ENCODE measurements around the gene DNAH7.

The DNAH7 gene

GRCh38 chr2:196073521-196073920, 4.9 kb upstream of the DNAH7 start:
- ChIA-PET CTCF (no interaction called here), POLR2A (ENCODE audit: low non-redundant PET) (no interaction called here)
- no peak overlapping the region for H3K27ac ChIP-seq
- TF ChIP-seq CTCF (conservative IDR thresholded peaks at IDR 0.05; ENCODE audit: low read depth) = no peak
- no peak for DNase-seq (ENCODE audit: low spot score)

- DNase-seq (ENCODE audit: low spot score) = no peak
- peak; percentile 51 for TF ChIP-seq CTCF (conservative IDR thresholded peaks at IDR 0.05; ENCODE audit: low read depth)
- POLR2A ChIA-PET (ENCODE audit: low non-redundant PET) = no interaction called here
- no peak overlapping the region for H3K27ac ChIP-seq
- CTCF ChIA-PET = interaction anchor here (0.8 to 2.3 kb wide), 4 partner anchors 9 to 361 kb away, joined by 3 to 7 read pairs (median 6); no protein-coding TSS in a partner anchor
Measured at GRCh38 chr2:196067088-196067382, 1.6 kb downstream of the DNAH7 start.

- POLR2A ChIA-PET (ENCODE audit: low non-redundant PET) = no interaction called here
- CTCF ChIA-PET = interaction anchor here (0.6 to 1.9 kb wide), 3 partner anchors 11 to 362 kb away, joined by 3 to 7 read pairs (median 4); no protein-coding TSS in a partner anchor
Measured at GRCh38 chr2:196066291-196067087, 2.1 kb downstream of the DNAH7 start.

GRCh38 chr2:196063773-196064172, 4.9 kb downstream of the DNAH7 start:
- ChIA-PET CTCF (interaction anchor here (0.9 kb wide), 1 partner anchor 8 kb away, joined by 3 read pairs; no protein-coding TSS in a partner anchor), POLR2A (ENCODE audit: low non-redundant PET) (no interaction called here)
- no peak for DNase-seq (ENCODE audit: low spot score)
- no peak overlapping the region for H3K27ac ChIP-seq
- TF ChIP-seq CTCF (conservative IDR thresholded peaks at IDR 0.05; ENCODE audit: low read depth) = no peak

More at GRCh38 chr2:196066291-196067087, 2.1 kb downstream of the DNAH7 start:
- H3K27ac ChIP-seq = no peak overlapping the region
- peak; percentile 47 for DNase-seq (ENCODE audit: low spot score)
- peak; percentile 79 for TF ChIP-seq CTCF (conservative IDR thresholded peaks at IDR 0.05; ENCODE audit: low read depth)

GRCh38 chr2:196059491-196059960, 9.1 kb downstream of the DNAH7 start:
- DNase-seq (ENCODE audit: low spot score) = no peak
- no peak for TF ChIP-seq CTCF (conservative IDR thresholded peaks at IDR 0.05; ENCODE audit: low read depth)
- ChIA-PET CTCF (interaction anchor here (1.0 kb wide), 1 partner anchor 9 kb away, joined by 3 read pairs; the partner anchor contains the start of gene DNAH7), POLR2A (ENCODE audit: low non-redundant PET) (no interaction called here)
- no peak overlapping the region for H3K27ac ChIP-seq

GRCh38 chr2:196054631-196055030, 14.0 kb downstream of the DNAH7 start:
- H3K27ac ChIP-seq = no peak overlapping the region
- no peak for DNase-seq (ENCODE audit: low spot score)
- TF ChIP-seq CTCF (conservative IDR thresholded peaks at IDR 0.05; ENCODE audit: low read depth) = no peak
- POLR2A ChIA-PET (ENCODE audit: low non-redundant PET) = no interaction called here
- CTCF ChIA-PET = no interaction called here
